Heart left ventricle (tissue), 16 donors: ENCODE data around the gene DDX11. TPM values are rescaled to one million over a fixed set of nuclear protein-coding genes. Genes with fewer than 3 reads are reported as not detected.

Source experiments
- ATAC-seq, 4 donors: fragments of 200-7000 bp; cut with Tn5 transposase; one replicate each; pipeline ENCODE4 v1.9.1; 2020 to 2022; ENCODE audit warnings: moderate library complexity in 4 of 4, mild to moderate bottlenecking in 3 of 4, moderate number of reproducible peaks in 1 of 4
- DNase-seq, 5 donors: peaks; one replicate each; pipeline ENCODE4 v3.0.0-alpha.2; 2020
- H3K27ac ChIP-seq, 12 donors: fragments of 200-600 bp; sonication (generic) in 4 of 12; one replicate each; pipeline versions ENCODE4 v1.5.0 to v1.8.0; 2016 to 2022; ENCODE audit warnings: mild to moderate bottlenecking in 2 of 12
- H3K27me3 ChIP-seq, 9 donors: fragments of 200-600 bp; sonication (generic) in 2 of 9; one replicate each; pipeline versions ENCODE4 v1.5.1 to v1.8.0; 2016 to 2022; ENCODE audit warnings: mild to moderate bottlenecking in 3 of 9
- H3K36me3 ChIP-seq, 9 donors: fragments of 200-600 bp; sonication (generic) in 2 of 9; one replicate each; pipeline versions ENCODE4 v1.5.0 to v1.8.0; 2018 to 2022; ENCODE audit warnings: mild to moderate bottlenecking in 2 of 9
- H3K4me1 ChIP-seq, 12 donors: fragments of 200-600 bp; sonication (generic) in 4 of 12; one replicate each; pipeline versions ENCODE4 v1.5.0 to v1.8.0; 2016 to 2022; ENCODE audit warnings: mild to moderate bottlenecking in 3 of 12
- H3K4me3 ChIP-seq, 12 donors: fragments of 200-600 bp; sonication (generic) in 4 of 12; one replicate each; pipeline versions ENCODE4 v1.5.0 to v1.8.0; 2017 to 2022; ENCODE audit warnings: mild to moderate bottlenecking in 9 of 12, moderate library complexity in 4 of 12
- H3K9me3 ChIP-seq, 12 donors: fragments of 200-600 bp; sonication (generic) in 4 of 12; one replicate each; pipeline versions ENCODE4 v1.5.0 to v1.8.0; 2016 to 2022; ENCODE audit warnings: mild to moderate bottlenecking in 1 of 12
- POLR2A ChIP-seq, 2 donors: fragments of 450-650 bp; IDR thresholded peaks; one replicate each; pipeline ENCODE4 v1.6.1; 2017; ENCODE audit warnings: antibody characterized with exemption in 2 of 2, mild to moderate bottlenecking in 2 of 2, moderate library complexity in 2 of 2
- WGBS, 4 donors: extraction: QIAGEN DNeasy Blood & Tissue Kit in 2 of 4; methylation state at CpG; one replicate each; pipeline versions ENCODE4 v1.1.5 to v1.1.7; 2013 to 2018; 5-methylcytosine and 5-hydroxymethylcytosine counted together
- intact Hi-C, 10 donors: fragments of 100-400 bp; cut with DNase I; formaldehyde crosslinking; loops; one replicate each; pipeline versions ENCODE4 v1.11.1 to v1.14.2; 2022
- polyA plus RNA-seq, 2 donors: library from polyadenylated mRNA; stranded (reverse); fragments of 200-250 nt; gene quantifications; one replicate each; pipeline ENCODE4 v1.2.3, GENCODE V29; 2013
- total RNA-seq, 9 donors: library from RNA; depleted of rRNA in 2 of 9; stranded (reverse); fragments of >200 nt in 2 of 9; fragmentation: NEBNext Ultra II Directional in 3 of 9; extraction: Animal tissue kit (Norgen Biotek cat#: 25700) in 3 of 9; gene quantifications; one replicate each; pipeline versions ENCODE4 v1.1.0 to v1.2.4, GENCODE V29; 2016 to 2023
- TF ChIP-seq, protein P1 (sequence below), 12 donors: fragments of 200-600 bp; sonication (generic) in 4 of 12; IDR thresholded peaks; one replicate each; pipeline versions ENCODE4 v1.5.0 to v1.8.0; 2018 to 2022; ENCODE audit warnings: antibody characterized with exemption in 12 of 12, mild to moderate bottlenecking in 5 of 12
- donor health status: ischemic (EF 13 %, LVEDD 7.1; RV severe dilation, severe dysfunction).
- donor health status: healthy with polysubstance abuse.
- donor health status: DM: no; HTN: yes; CAD: no.
- donor health status: DM: no; HTN: no; CAD: no.
- donor health status: ischemic (EF 25% LVEDD 6.9; RV normal size, moderate dysfunction).
- donor health status: ischemic (EF 25% LVEDD 5.7; RV mildly dilated, moderate dysfunction).
- donor health status: healthy.
- donor health status: DM: yes; HTN: yes; CAD: no.
- donor health status: ischemic (EF 35%, LVEDD 5.7; RV mildly dilated, moderate dysfunction).
- donor health status: nonischemic (EF 11% LVEDD 7.7; RV severe dilation, severe dysfunction).
- donor health status: DM: yes; HTN: yes; CAD: no.
- donor health status: PGD.
- donor health status: ischemic (EF 29% LVEDD 5.4; RV normal size, mild dysfunction).
- donor health status: nonischemic (EF 23%, LVEDD 6.1; RV moderate dilation, normal function).

DDX11 gene
- total and polyA plus RNA-seq, 11 donors, result 2.3 to 15.1 (median 6.9) TPM

DNA sequence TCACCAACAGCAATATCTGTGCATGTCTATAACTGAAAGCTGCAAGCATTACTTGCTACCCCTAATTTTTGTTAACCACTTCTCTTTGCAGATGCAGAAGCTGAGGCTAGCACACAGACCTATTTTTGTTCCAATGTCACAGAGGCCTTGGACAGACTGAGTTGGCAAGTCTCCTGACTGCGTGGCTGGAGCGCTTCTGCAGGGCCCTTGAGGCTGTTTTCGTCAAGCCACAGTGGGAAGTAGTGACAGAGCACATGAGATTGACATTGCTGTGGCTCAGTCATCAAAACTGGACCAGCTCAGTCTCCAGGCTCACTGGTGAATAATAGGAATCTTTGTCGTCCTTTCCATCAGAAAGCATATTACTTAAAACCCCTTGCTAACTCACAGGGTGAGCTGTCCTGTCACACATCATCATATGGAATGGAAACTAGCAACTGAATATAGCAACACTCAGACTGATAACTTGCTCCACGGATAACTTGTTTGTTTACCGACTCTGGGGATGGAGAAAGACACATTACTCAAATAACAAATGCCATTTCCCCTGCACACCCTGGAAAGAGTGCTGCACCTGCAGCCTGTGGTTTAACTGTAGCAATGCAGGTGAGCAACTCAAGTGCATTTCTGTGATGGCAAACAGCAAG, 43.6 kb upstream of the DDX11 start:
- ATAC-seq, result peak; percentile 92 to 97 (median 96)
- H3K27me3 ChIP-seq, result no peaks in the 10 kb centered on the region
- no peaks in the 10 kb centered on the region for H3K36me3 ChIP-seq
- intact Hi-C loops, result no loop called here
- 24 to 33% (median 25%) methylated on average over 6 of the region's 6 CpGs for WGBS, 4 donors
- TF ChIP-seq POLR2A (IDR thresholded peaks at IDR 0.05), result no peak
- TF ChIP-seq, protein P1, sequence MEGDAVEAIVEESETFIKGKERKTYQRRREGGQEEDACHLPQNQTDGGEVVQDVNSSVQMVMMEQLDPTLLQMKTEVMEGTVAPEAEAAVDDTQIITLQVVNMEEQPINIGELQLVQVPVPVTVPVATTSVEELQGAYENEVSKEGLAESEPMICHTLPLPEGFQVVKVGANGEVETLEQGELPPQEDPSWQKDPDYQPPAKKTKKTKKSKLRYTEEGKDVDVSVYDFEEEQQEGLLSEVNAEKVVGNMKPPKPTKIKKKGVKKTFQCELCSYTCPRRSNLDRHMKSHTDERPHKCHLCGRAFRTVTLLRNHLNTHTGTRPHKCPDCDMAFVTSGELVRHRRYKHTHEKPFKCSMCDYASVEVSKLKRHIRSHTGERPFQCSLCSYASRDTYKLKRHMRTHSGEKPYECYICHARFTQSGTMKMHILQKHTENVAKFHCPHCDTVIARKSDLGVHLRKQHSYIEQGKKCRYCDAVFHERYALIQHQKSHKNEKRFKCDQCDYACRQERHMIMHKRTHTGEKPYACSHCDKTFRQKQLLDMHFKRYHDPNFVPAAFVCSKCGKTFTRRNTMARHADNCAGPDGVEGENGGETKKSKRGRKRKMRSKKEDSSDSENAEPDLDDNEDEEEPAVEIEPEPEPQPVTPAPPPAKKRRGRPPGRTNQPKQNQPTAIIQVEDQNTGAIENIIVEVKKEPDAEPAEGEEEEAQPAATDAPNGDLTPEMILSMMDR (IDR thresholded peaks at IDR 0.05), result no peak
- DNase-seq, result peak; percentile 67 to 84 (median 72)
- H3K27ac ChIP-seq, result peak overlapping the region in 11 of 12 donors; percentile 15 to 84 (median 60)
- peak overlapping the region in 2 of 12 donors; percentile 0 to 30 for H3K4me3 ChIP-seq
- H3K9me3 ChIP-seq, result no peaks in the 10 kb centered on the region
- peaks cover 0 to 37% (median 9%) of the 10 kb centered on the region in 12 donors for H3K4me1 ChIP-seq

DNA sequence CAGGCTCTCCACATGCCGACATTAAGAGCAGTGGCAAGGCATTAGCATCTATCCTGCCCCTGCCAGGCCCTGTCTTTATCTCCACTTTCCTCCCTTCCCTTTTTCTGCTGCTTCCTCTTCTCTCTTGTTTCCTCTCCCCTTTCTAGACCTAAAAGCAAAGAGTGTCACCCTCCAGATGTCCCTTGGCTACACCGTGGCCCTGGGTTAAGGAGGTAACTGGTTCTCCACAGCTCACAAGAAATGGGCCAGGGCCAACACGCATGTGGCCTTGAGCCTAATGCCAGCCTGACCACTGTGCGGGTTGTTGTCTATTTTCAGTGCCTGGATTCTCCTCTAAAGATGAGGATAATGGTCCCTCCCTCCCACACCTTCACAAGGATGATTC, 41.7 kb upstream of the DDX11 start:
- ATAC-seq, result no peak
- no peaks in the 10 kb centered on the region for H3K27me3 ChIP-seq
- no peak for TF ChIP-seq POLR2A (IDR thresholded peaks at IDR 0.05)
- TF ChIP-seq, protein P1 (IDR thresholded peaks at IDR 0.05), result no peak
- H3K9me3 ChIP-seq, result no peaks in the 10 kb centered on the region
- H3K4me3 ChIP-seq, result no peak overlapping the region
- no peak for DNase-seq
- intact Hi-C loops, result no loop called here
- H3K4me1 ChIP-seq, result peaks cover 0 to 37% (median 9%) of the 10 kb centered on the region in 12 donors
- H3K27ac ChIP-seq, result peak overlapping the region in 1 of 12 donors; percentile 84
- no peaks in the 10 kb centered on the region for H3K36me3 ChIP-seq
- 58 to 69% (median 66%) methylated on average over 4 of the region's 4 CpGs for WGBS, 4 donors

DNA sequence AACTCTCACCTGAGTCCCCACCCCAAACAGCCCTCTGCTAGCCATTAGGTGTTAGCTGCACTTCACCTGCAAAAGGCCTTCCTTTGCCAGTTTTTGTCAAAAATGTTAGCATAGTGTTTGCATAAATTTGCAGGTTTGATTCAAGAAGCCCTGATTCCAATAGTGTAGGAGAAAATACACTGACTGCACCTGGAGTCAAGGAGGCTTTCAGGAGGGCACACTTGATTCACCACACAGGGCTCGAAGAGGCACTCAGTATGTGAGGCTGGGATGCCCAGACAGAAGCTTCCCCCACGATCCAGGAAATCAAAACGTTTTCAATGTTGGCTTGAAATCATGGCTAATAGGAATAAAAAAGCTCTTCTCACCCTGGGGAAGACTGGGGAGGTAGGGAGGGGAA, 40.5 kb upstream of the DDX11 start:
- no peak overlapping the region for H3K27ac ChIP-seq
- H3K4me1 ChIP-seq, result peaks cover 0 to 37% (median 9%) of the 10 kb centered on the region in 12 donors
- ATAC-seq (no peak), DNase-seq (no peak)
- no peaks in the 10 kb centered on the region for H3K27me3 ChIP-seq
- TF ChIP-seq POLR2A (IDR thresholded peaks at IDR 0.05), result no peak
- TF ChIP-seq, protein P1 (IDR thresholded peaks at IDR 0.05), result no peak
- no peak overlapping the region for H3K4me3 ChIP-seq
- intact Hi-C loops, result no loop called here
- 63 to 72% (median 70%) methylated on average over 3 of the region's 3 CpGs for WGBS, 4 donors
- H3K9me3 ChIP-seq, result no peaks in the 10 kb centered on the region
- no peaks in the 10 kb centered on the region for H3K36me3 ChIP-seq

DNA sequence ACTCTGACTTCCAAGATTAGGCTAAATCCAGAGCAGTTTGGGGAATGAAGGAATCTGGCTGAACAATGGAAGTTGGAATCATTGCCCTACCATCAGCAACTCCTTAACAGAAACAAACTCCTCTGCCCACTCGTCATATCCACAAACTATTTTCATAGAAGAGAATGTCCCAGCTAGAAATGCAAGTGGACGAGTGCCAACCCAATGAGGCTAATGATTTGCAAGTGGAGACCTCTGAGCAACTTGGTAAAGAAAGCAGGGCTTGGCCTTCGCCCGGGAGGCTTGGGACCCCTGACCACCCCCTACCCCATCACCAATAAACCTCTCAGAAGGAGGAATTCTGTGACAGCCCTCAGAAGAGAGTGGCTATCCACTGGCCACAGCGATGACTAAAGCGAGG, 40.0 kb upstream of the DDX11 start:
- H3K4me1 ChIP-seq, result peaks cover 0 to 37% (median 9%) of the 10 kb centered on the region in 12 donors
- no peaks in the 10 kb centered on the region for H3K27me3 ChIP-seq
- no peaks in the 10 kb centered on the region for H3K9me3 ChIP-seq
- H3K27ac ChIP-seq, result no peak overlapping the region
- DNase-seq (no peak), ATAC-seq (no peak)
- TF ChIP-seq, protein P1 (IDR thresholded peaks at IDR 0.05), result no peak
- TF ChIP-seq POLR2A (IDR thresholded peaks at IDR 0.05), result no peak
- intact Hi-C loops, result no loop called here
- WGBS, 4 donors, result 68 to 79% (median 71%) methylated on average over 6 of the region's 6 CpGs
- no peak overlapping the region for H3K4me3 ChIP-seq
- no peaks in the 10 kb centered on the region for H3K36me3 ChIP-seq
